Placental pericyte (primary cell): ENCODE data around the gene CYSRT1. TPM values are rescaled to one million over a fixed set of nuclear protein-coding genes. Genes with fewer than 3 reads are reported as not detected.

Source experiments
- total RNA-seq: library from RNA; depleted of rRNA; stranded (reverse); fragments of >200 nt; gene quantifications from 2 replicates; pipeline ENCODE4 v1.2.3, GENCODE V29; 2012

CYSRT1 gene, protein sequence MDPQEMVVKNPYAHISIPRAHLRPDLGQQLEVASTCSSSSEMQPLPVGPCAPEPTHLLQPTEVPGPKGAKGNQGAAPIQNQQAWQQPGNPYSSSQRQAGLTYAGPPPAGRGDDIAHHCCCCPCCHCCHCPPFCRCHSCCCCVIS
- 0.14 and 0.66 TPM in 2 replicates for total RNA-seq

DNA sequence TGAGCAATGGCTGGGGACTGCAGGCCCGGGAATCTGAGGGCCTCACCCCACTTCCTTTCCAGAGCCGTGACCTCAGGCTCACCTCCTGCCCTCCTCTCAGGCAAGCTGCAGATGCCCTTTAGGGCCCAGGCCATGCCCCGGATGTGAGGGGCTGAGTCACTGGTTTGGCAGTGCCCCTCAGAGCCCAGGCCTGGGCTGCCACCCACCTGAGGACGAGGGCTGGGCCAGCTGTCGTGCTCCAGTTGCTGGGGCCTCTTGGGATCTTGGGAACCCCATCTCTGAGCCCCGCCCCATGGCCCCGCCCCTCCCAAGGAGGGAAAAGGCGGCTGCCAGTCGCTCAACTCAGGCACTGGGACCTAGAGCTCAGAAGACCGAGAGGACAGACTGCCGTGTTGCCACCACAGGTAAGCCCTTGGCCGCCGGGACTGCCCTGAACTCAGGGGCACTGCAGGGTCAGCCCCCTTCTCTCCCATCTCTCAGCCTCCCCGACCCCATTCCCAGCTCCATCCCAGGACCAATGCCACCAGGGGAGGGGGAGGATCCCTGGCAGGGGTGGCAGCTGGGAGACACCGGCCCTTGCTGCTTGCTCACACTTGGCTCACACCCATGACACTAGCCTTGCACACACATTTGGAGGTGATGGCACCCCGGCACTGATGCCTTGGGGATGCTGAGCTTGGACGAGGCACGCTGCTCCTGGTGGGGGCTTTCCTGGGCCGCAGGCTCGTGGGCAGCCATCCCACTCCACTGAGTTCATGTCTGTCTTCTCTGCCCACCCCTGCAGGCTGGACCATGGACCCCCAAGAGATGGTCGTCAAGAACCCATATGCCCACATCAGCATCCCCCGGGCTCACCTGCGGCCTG is at the start of gene CYSRT1:
TSS of gene CYSRT1 (plus strand) at position 345 of the 865 bp plus-strand sequence. CDS start at position 793, 448 bp downstream.

DNA sequence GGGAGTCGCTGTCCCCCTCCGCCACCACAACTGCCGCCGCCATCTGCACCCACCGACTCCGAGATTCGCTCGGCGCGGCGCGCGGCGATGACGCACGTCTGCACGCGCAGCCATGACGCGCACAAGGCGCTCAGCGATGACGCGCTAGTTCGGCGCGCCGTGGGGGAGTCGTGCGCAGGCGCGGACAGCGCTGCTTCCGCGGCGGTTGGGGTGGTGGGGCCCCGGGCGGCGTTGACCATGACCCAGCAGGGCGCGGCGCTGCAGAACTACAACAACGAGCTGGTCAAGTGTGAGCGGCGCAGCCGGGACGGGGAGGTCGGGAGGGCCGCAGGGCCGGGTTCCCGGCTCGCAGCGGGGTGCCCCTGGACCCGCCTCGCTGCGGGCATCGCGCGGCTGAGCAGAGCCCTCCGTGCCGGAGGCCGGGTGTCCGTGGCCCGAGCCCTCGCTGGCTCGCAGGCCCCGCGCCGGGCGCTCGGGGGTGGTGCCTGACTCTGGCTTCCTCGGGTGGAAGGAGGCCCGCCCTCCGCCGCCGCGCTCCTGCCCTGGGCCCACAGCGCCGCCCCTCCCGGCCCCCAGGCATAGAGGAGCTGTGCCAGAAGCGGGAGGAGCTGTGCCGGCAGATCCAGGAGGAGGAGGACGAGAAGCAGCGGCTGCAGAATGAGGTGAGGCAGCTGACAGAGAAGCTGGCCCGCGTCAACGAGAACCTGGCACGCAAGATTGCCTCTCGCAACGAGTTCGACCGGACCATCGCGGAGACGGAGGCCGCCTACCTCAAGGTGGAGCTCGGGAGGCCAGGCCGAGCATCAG is 36.3 kb upstream of the CYSRT1 start, which contains the start of the genes ANAPC2 and SSNA1:
TSS of gene ANAPC2 (minus strand) at position 71 of the 807 bp plus-strand sequence. CDS start at position 43, 28 bp downstream.
TSS of gene SSNA1 (plus strand) at position 187 of the 807 bp plus-strand sequence. CDS start at position 238, 51 bp downstream.

DNA sequence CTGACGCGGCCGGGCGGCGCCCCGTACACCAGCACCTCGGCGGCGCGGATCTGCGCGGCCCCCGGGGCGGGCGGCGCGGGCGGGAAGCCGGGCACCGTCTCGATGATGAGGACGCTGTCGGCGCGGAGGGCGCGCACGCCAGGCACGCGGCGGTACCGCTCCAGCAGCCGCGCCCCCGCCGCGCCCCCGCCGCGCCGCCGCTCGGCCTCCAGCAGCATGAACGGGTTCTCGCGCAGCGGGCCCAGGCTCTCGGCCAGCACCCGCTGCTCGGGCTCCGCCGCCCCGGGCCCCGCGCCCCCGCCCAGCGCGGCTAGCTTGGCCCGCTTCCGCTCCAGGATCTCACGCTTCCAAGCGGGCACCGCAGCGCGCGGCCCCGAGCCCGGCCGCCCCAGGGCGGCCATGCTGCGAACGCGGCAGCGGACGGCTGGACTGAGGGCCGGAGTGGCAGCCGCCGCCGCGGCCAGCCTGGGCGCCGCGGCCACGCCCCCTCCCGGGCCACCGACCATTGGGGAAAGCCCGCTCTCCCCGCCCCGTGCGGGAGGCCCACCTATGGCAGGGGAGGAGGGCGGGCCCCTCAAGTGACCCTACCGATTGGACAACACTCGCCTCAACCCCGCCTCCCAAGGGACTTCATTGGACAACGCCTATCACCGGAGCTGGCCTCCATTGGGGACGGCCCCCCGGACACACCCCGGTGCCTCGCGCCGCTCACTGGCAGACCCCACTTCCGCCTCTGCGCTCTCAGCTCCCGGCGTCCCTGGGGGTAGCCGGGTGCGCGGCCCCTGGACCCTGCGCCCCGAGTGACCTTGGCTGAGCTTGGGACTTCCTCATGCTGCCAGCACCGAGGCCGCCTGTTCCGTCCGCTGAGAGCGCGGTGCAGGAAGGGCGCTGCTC is 24.4 kb upstream of the CYSRT1 start, which contains the start of gene TPRN:
TSS of gene TPRN (minus strand) at position 431 of the 894 bp plus-strand sequence. CDS start at position 401, 30 bp downstream.

DNA sequence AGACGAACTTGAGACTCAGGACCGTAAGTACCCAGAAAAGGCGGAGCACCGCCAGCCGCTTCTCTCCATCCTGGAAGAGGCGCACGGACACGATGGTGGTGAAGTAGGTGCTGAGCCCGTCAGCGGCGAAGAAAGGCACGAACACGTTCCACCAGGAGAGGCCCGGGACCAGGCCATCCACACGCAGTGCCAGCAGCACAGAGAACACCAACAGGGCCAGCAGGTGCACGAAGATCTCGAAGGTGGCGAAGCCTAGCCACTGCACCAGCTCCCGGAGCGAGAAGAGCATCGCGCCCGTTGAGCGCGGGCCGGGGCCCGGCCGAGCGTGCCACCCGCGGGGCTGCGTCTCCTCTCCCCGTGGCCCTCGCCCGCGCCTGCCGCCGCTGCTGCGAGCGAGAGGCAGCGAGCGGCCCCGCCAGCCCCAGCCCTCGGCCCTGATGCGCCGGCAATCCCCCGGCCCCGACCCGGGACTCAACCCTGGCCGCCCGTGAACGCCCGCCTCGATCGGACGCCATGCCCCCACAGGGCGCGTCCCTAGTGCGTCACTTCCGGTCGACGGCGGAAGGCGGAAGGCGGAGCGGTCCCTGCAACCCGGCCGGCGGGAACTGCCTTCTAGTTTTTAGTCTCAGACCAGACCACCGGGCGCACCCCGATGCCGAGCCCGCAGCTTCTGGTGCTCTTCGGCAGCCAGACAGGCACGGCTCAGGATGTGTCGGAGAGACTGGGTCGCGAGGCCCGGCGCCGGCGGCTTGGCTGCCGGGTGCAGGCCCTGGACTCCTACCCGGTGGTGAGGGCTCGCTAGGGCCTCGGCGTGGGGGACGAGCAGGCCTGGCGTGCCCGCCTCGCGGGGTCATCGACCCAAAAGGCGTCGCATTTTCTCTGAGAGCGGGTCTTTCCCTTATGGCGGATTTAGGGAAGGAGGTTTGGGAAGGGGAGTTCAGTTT is 19.6 kb upstream of the CYSRT1 start, which contains the start of the genes NDOR1 and TMEM203:
TSS of gene NDOR1 (plus strand) at position 575 of the 944 bp plus-strand sequence. CDS start at position 653, 78 bp downstream.
TSS of gene TMEM203 (minus strand) at position 523 of the 944 bp plus-strand sequence. CDS start at position 289, 234 bp downstream.

DNA sequence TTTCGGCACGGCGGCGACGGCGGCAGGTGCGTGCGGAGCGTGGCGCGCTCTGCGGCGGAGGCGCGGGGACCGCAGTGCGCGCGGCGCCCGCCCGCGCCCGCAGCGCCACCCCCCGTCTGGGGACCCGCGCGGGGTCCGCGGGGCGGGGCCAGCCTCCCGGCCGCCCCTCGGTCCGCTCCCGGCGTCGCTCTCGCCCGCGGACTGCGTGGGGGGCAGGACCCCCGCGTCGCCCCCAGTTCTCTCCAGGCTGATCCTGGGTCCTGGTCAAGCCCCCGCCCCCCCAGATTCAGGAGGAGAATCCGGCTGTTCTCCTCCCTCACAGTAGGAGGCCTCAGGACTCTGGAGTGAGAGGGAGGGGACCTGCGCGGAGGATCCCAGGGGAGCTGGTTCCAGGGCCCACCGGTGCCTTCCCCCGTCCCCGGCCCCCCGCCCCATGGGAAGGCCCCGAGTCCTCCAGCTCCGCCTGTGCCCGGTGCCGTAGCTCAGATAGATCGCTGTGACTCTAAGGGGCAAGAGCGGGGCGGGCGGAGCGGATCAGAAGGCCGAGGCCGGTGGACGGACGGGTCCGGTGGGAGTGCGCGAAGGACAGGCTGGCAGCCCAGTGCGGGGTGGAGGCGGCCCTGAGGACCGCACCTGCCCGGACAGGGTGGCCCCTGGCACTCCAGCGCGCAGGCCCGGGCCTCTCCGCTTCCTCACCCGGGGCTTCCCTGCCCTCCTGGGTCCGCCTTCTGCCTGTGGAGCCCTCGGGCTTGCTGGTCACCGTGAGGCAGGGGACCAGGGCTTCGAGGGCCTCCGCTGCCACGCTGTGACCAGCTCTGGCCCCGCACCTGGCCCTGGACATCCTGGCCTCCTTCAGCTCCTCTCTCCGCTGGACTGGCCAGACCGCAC is 2.5 kb upstream of the CYSRT1 start, which contains the start of gene RNF208:
TSS of gene RNF208 (minus strand) at position 51 of the 888 bp plus-strand sequence. CDS start 1,028 bp downstream, outside the sequence.

DNA sequence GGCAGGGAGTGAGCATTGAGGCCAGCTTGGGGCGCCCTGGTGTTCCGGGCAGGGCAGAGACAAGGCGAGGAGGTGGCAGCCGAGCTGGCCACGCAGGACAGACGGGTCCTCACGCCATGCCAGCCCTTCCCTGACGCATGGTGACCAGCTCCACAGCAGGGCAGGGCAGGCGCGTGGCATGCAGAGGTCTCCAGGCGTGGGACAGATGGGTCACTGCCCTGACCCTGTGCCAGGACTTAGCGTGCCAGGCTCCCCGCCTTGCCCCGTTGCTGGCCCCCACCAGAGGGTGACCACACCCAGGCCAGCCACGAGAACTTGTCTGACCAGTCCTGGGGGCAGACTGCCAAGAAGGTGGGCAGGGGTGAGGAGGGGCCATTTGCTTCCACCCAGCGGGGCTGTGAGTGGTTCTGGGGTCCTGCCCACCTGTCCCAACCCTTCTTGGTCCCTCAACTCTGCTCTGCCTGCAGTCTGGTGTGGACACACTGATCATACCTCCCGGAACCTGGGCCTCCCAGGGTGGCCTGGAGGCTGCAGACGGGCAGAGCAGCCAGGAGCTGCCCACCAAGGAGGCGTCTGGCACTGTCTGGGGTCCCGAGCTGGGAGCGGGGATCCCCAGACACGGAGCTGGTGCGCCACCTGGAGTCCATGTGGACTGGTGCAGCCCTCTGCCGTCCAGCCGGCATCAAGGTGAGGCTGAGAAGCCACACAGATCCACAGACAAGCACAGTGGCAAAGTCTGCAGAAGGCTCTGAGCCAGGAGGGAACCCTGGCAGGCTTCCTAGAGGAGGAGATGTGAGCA is 2.3 kb downstream of the CYSRT1 start, which contains the start of gene RNF224:
TSS of gene RNF224 (plus strand) at position 449 of the 799 bp plus-strand sequence. CDS start 834 bp downstream, outside the sequence.

DNA sequence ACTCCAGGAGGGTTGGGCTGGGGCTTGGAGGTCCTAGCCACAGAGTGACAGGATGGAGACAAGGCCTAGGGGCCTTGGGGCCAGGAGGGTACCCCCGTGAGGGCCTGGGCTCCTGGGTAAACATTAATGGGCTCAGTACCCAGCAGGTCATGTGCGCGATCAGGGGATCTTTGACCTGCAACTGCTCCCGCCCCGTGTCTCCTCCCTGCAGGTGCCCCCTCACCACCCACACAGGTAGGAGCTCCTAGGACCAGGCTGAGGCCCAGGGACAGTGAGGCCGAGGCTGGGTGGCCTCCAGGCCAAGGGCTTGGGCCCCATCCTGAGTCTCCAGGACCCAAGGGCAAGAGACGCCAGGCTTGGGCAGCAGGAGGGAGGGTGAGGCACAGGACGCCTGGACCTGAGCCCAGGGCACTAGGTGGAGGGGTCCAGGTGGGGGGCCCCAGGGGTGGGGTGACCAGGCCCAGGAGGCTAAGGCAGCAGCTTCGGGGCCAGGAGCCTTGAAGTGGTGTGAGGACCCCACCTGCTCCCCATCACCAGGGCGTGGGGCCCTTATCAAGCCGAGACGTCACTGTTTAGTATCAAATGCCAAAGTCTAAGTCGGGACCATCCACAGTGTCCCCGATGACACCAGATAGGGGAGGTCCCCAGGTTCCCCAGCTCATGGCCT is 5.9 kb downstream of the CYSRT1 start, which contains the start of gene SLC34A3:
TSS of gene SLC34A3 (plus strand) at position 197 of the 667 bp plus-strand sequence. CDS start 802 bp downstream, outside the sequence.

DNA sequence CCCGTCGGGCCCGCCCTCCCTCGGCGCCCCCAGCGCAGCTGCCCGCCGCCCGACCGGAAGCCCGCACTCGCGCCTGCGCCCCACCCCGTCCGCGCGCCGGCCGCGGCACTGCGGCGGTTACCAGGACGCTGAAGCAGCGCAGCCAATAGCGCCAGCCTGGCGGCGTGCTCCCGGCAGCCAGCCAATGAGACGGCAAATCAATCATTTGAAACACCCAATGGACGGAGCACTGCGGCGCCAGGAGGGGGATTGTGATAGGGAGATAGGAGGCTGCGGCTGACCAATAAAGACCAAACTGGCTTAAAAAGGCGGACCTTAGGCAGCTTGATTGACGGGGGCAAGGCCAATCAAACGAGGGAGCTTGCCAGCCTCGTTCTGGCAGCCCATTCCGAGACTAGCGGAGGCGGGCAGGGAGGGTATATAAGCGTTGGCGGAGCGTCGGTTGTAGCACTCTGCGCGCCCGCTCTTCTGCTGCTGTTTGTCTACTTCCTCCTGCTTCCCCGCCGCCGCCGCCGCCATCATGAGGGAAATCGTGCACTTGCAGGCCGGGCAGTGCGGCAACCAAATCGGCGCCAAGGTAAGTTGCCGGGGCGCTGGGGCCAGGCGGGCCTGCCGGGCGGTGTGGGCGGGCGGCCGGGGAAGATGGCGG is 16.0 kb downstream of the CYSRT1 start, which contains the start of gene TUBB4B:
TSS of gene TUBB4B (plus strand) at position 447 of the 649 bp plus-strand sequence. CDS start at position 521, 74 bp downstream.

DNA sequence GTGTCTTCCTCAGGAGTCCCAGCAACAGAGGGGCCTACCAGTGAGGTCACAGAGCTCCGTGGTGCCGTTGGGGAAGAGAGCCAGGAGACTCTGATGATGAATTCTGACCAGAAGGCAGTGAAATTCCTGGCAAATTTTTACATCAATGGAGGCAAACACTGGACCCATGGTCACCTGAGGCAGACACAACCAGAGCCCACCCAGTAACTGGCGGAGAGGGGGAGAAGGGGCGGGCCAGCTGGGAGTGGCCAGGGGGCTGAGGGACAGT is 26.2 kb downstream of the CYSRT1 start, which contains the start of gene STPG3:
TSS of gene STPG3 (plus strand) at position 93 of the 268 bp plus-strand sequence. CDS start at position 94, 1 bp downstream.

DNA sequence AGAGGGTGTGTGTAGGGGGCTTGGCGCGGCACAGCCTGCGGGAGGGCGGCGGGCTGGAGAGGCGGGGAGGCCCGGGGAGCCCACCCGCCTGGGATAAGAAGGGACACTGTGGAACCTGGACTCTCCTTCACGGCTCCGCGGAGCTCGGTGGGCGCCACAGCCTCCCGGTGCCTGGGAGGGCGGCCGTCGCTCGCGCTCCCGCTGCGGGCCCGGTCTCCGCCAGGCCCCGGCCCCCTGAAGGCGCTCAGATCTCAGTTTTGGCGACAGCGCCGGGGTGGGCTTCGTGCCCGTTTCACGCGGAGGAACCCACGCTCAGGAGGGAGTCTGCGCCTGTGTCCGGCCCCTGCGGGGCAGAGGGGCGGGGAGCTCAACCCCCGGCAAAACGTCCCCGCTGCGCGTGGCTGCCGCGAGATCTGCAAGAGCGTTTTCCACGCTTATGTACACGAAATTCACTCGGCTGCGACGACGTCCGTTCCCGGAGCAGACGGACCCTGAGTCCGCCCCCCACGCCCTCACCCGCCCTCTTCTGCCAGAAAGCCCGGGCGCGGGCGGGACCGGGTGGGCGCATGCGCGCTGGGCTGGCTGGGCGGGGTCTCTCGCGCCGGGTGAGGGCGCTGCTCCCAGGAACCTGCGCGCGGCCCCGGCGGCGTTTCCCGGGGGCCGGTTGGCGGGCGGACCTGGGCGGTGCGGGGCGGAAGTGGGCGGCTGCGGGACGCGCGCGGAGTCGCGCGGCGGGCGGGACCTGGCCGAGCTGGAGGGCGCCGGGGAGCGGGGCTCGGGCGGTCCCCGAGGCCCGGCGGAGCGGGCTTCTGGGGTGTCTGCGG is 29.9 kb downstream of the CYSRT1 start, which contains the start of gene NELFB:
TSS of gene NELFB (plus strand) at position 704 of the 824 bp plus-strand sequence.

Other genes with a start within 250 kb of the CYSRT1 start
- 4.2 and 78.6 TPM in 2 replicates for gene PTGDS, start 247.7 kb upstream of the CYSRT1 start, total RNA-seq
- 0.14 and 9.8 TPM in 2 replicates for gene LCNL1, start 242.2 kb upstream of the CYSRT1 start, total RNA-seq
- gene PAXX, start 232.8 kb upstream of the CYSRT1 start, total RNA-seq = 12.0 and 13.9 TPM in 2 replicates
- 4.3 and 12.7 TPM in 2 replicates for gene CLIC3, start 228.6 kb upstream of the CYSRT1 start, total RNA-seq
- gene ABCA2, start 196.9 kb upstream of the CYSRT1 start, total RNA-seq = 18.8 and 18.9 TPM in 2 replicates
- gene FUT7, start 193.1 kb upstream of the CYSRT1 start, total RNA-seq = not detected in 2 replicates
- gene NPDC1, start 179.0 kb upstream of the CYSRT1 start, total RNA-seq = 16.0 and 21.0 TPM in 2 replicates
- not detected in 2 replicates for gene ENTPD2, start 171.1 kb upstream of the CYSRT1 start, total RNA-seq
- gene SAPCD2, start 154.6 kb upstream of the CYSRT1 start, total RNA-seq = 0.22 and 15.9 TPM in 2 replicates
- gene UAP1L1, start 147.7 kb upstream of the CYSRT1 start, total RNA-seq = 28.2 and 29.1 TPM in 2 replicates
- gene MAN1B1, start 138.2 kb upstream of the CYSRT1 start, total RNA-seq = 68.1 and 103 TPM in 2 replicates
- gene DPP7, start 110.4 kb upstream of the CYSRT1 start, total RNA-seq = 58.1 and 86.7 TPM in 2 replicates
- 0.29 TPM in 1 of 2 replicates, not detected in the other for gene GRIN1, start 86.0 kb upstream of the CYSRT1 start, total RNA-seq
- gene LRRC26, start 55.1 kb upstream of the CYSRT1 start, total RNA-seq = not detected in 2 replicates
- gene TMEM210, start 53.1 kb upstream of the CYSRT1 start, total RNA-seq = not detected in 2 replicates
- 30.4 and 32.4 TPM in 2 replicates for gene ANAPC2, start 36.6 kb upstream of the CYSRT1 start, total RNA-seq
- gene SSNA1, start 36.5 kb upstream of the CYSRT1 start, total RNA-seq = 75.5 and 82.3 TPM in 2 replicates
- gene TPRN, start 24.4 kb upstream of the CYSRT1 start, total RNA-seq = 9.9 and 14.9 TPM in 2 replicates
- 28.9 and 41.4 TPM in 2 replicates for gene TMEM203, start 19.5 kb upstream of the CYSRT1 start, total RNA-seq
- gene NDOR1, start 19.5 kb upstream of the CYSRT1 start, total RNA-seq = 10.1 and 15.3 TPM in 2 replicates
- 0.22 and 0.43 TPM in 2 replicates for gene RNF208, start 2.9 kb upstream of the CYSRT1 start, total RNA-seq
- gene RNF224, start 2.3 kb downstream of the CYSRT1 start, total RNA-seq = not detected in 2 replicates
- gene SLC34A3, start 5.7 kb downstream of the CYSRT1 start, total RNA-seq = not detected in 2 replicates
- gene TUBB4B, start 16.1 kb downstream of the CYSRT1 start, total RNA-seq = 93.4 and 509 TPM in 2 replicates
- not detected in 2 replicates for gene STPG3, start 26.1 kb downstream of the CYSRT1 start, total RNA-seq
- 44.2 and 74.0 TPM in 2 replicates for gene NELFB, start 30.2 kb downstream of the CYSRT1 start, total RNA-seq
- 48.1 and 108 TPM in 2 replicates for gene TOR4A, start 52.6 kb downstream of the CYSRT1 start, total RNA-seq
- gene NRARP, start 77.1 kb downstream of the CYSRT1 start, total RNA-seq = 0.43 TPM in 1 of 2 replicates, not detected in the other
- gene EXD3, start 198.0 kb downstream of the CYSRT1 start, total RNA-seq = 5.4 and 8.3 TPM in 2 replicates
- 0.14 and 0.66 TPM in 2 replicates for gene NOXA1, start 198.2 kb downstream of the CYSRT1 start, total RNA-seq
- not detected in 2 replicates for gene ENTPD8, start 216.2 kb downstream of the CYSRT1 start, total RNA-seq
- 27.1 and 38.3 TPM in 2 replicates for gene NSMF, start 234.2 kb downstream of the CYSRT1 start, total RNA-seq